ENCODE results near the gene MTMR3. TPM values are rescaled to one million over a fixed set of nuclear protein-coding genes. Genes with fewer than 3 reads are reported as not detected.

The MTMR3 gene
- total and polyA plus RNA-seq, 8 donors, result 37.4 to 55.4 (median 44.9) TPM

DNA sequence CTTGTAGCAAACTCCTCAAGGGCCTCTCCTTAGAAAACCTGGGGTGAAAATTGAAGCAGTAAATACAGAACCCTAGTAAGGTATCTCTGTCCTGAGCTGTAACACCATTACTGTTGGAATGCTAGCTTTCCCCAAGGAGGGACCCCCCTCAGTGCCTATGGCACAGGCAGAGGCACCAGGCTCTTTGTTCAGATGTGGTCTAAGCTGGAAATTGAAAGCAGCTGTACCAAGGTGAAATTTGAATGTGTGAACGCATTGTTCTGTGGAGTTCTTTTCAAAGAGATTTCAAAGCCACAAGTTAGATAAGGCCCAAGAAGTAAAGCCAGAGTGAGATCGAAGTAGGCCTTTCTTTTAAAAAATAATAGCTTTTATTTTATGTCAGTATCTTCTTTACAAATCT lies 125.4 kb downstream of the MTMR3 start:
- H3K27me3 ChIP-seq, result no peaks in the 10 kb centered on the region
- TF ChIP-seq, protein P1, sequence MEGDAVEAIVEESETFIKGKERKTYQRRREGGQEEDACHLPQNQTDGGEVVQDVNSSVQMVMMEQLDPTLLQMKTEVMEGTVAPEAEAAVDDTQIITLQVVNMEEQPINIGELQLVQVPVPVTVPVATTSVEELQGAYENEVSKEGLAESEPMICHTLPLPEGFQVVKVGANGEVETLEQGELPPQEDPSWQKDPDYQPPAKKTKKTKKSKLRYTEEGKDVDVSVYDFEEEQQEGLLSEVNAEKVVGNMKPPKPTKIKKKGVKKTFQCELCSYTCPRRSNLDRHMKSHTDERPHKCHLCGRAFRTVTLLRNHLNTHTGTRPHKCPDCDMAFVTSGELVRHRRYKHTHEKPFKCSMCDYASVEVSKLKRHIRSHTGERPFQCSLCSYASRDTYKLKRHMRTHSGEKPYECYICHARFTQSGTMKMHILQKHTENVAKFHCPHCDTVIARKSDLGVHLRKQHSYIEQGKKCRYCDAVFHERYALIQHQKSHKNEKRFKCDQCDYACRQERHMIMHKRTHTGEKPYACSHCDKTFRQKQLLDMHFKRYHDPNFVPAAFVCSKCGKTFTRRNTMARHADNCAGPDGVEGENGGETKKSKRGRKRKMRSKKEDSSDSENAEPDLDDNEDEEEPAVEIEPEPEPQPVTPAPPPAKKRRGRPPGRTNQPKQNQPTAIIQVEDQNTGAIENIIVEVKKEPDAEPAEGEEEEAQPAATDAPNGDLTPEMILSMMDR (IDR thresholded peaks at IDR 0.05), result no peak
- intact Hi-C loops (cut with DNase I), result loop anchor here in 1 of 2 donors (10.0 kb wide), 1 partner anchor 374 kb away; no protein-coding TSS in a partner anchor
- H3K36me3 ChIP-seq, result peaks cover 0 to 90% of the 10 kb centered on the region in 2 donors
- H3K27ac ChIP-seq, result no peak overlapping the region
- no peaks in the 10 kb centered on the region for H3K9me3 ChIP-seq
- H3K4me1 ChIP-seq, result no peaks in the 10 kb centered on the region
- DNase-seq, result no peak
- no peak for ATAC-seq
- H3K4me3 ChIP-seq, result no peak overlapping the region

DNA sequence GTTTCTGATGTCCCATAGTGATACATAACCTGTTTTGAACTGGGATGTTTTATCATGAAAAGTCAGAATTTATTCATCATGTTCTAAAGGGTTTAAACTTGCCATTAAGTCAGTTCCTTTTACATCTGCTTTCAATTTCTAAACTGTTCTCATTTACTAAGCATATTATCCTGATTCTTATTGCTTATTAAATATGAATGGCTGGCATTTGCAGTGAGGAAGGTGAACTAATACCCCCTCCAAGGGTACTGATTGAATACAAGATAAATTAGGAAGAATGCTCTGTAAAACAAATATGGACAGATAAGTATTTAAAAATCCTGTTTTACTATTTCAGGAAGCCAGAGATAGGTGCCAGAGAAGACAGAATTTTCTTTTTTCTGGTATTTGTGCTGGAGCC lies 126.5 kb downstream of the MTMR3 start:
- Histone ChIP-seq H3K36me3 (peaks cover 0 to 89% of the 10 kb centered on the region in 2 donors), H3K9me3 (no peaks in the 10 kb centered on the region), H3K4me3 (no peak overlapping the region), H3K27ac (no peak overlapping the region), H3K27me3 (no peaks in the 10 kb centered on the region), H3K4me1 (no peaks in the 10 kb centered on the region)
- no peak for ATAC-seq
- intact Hi-C loops (cut with DNase I), result loop anchor here in 1 of 2 donors (10.0 kb wide), 1 partner anchor 375 kb away; no protein-coding TSS in a partner anchor
- no peak for DNase-seq
- TF ChIP-seq, protein P1 (IDR thresholded peaks at IDR 0.05), result no peak

DNA sequence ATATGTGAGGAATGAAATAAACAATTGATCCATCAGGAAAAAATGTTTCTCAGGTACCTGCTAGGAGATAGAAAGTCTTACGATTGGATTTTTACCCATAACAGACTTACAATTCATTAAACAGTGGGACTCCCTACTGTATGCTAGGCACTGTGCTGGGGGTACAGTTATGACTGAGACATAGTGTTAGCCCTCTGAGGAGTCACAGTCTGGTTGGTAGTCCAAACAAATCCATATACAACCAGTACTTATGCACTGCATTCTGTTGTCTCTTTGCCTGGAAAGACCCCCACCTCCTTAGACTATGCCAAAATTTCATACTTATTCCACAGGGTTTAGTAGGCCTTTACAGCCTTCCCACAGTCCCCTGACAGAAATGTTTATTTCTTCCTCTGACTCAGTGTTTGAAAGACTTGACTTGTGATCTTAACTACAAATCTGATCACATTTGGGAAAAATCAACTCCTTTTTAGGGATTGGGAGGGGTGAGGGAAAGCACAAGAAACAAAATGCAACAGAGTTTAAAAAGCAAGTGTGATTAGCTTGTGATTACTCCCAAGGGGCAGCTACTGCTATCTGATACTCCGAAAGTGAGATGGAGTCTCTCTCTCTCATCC lies 127.9 kb downstream of the MTMR3 start:
- intact Hi-C loops (cut with DNase I), result no loop called here
- no peak for DNase-seq
- no peaks in the 10 kb centered on the region for H3K4me1 ChIP-seq
- no peak for ATAC-seq
- H3K27me3 ChIP-seq, result no peaks in the 10 kb centered on the region
- TF ChIP-seq, protein P1 (IDR thresholded peaks at IDR 0.05), result no peak
- peaks cover 0 to 98% of the 10 kb centered on the region in 2 donors for H3K36me3 ChIP-seq
- H3K4me3 ChIP-seq, result no peak overlapping the region
- H3K27ac ChIP-seq, result no peak overlapping the region
- H3K9me3 ChIP-seq, result no peaks in the 10 kb centered on the region

DNA sequence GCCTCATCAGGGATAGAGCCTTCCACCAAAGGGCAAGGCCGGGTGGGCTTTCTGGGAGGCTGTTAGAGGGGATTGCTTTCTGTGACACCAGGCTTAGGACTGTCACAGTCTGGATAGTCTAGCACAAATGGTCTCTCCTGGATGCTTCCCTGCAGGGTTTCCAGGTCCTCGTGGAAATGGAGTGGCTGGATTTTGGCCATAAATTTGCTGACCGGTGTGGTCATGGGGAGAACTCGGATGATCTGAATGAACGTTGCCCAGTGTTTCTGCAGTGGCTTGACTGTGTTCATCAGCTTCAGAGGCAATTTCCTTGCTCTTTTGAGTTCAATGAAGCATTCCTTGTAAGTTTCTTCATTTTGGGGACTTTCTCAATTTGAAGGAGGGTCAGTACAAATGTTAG lies 130.2 kb downstream of the MTMR3 start:
- DNase-seq (no peak), ATAC-seq (no peak)
- Histone ChIP-seq H3K4me1 (no peaks in the 10 kb centered on the region), H3K27ac (no peak overlapping the region), H3K36me3 (peaks cover 0 to 98% of the 10 kb centered on the region in 2 donors), H3K4me3 (no peak overlapping the region), H3K9me3 (no peaks in the 10 kb centered on the region), H3K27me3 (no peaks in the 10 kb centered on the region)
- TF ChIP-seq, protein P1 (IDR thresholded peaks at IDR 0.05), result no peak
- intact Hi-C loops (cut with DNase I), result no loop called here

DNA sequence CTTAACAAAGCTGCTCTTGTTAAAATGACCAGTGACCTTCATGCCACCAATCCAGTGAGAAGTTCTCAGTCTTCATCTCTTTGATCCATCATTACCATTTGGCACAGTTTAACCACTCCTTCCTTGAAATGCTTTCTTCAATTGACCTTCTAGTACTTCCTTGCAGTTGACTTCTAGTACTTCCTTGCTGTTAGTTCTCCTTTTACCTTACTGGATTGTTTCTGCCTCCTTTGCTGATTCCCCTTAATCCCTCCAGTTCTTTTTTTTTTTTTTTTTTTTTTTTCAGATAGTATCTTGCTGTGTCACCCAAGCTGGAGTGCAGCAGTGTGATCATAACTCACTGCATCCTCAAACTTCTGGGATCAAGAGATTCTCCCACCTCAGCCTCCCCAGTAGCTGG lies 131.3 kb downstream of the MTMR3 start:
- no peaks in the 10 kb centered on the region for H3K4me1 ChIP-seq
- no peaks in the 10 kb centered on the region for H3K9me3 ChIP-seq
- ATAC-seq (no peak), DNase-seq (no peak)
- TF ChIP-seq, protein P1 (IDR thresholded peaks at IDR 0.05), result no peak
- intact Hi-C loops (cut with DNase I), result no loop called here
- H3K27me3 ChIP-seq, result no peaks in the 10 kb centered on the region
- H3K27ac ChIP-seq, result no peak overlapping the region
- H3K36me3 ChIP-seq, result peaks cover 0 to 98% of the 10 kb centered on the region in 2 donors
- H3K4me3 ChIP-seq, result no peak overlapping the region

Data from left lung (tissue), 10 donors.